ENCODE results near the gene SUSD1.

- TF ChIP-seq CTCF (IDR thresholded peaks at IDR 0.05) = no peak
- no peak for TF ChIP-seq POLR2A (IDR thresholded peaks at IDR 0.05)
These were observed 62.6 kb downstream of the SUSD1 start for GRCh38 chr9:112112519-112112918.

Measured in body of pancreas (tissue), 4 donors.